Superior temporal gyrus (tissue), 1 donor: Measurements from ENCODE around the gene RDH14.

Experiments
- DNase-seq: peaks from one replicate; pipeline ENCODE4 v3.0.0-alpha.2; 2016; ENCODE audit errors: extremely low spot score

The RDH14 gene, protein sequence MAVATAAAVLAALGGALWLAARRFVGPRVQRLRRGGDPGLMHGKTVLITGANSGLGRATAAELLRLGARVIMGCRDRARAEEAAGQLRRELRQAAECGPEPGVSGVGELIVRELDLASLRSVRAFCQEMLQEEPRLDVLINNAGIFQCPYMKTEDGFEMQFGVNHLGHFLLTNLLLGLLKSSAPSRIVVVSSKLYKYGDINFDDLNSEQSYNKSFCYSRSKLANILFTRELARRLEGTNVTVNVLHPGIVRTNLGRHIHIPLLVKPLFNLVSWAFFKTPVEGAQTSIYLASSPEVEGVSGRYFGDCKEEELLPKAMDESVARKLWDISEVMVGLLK

DNA sequence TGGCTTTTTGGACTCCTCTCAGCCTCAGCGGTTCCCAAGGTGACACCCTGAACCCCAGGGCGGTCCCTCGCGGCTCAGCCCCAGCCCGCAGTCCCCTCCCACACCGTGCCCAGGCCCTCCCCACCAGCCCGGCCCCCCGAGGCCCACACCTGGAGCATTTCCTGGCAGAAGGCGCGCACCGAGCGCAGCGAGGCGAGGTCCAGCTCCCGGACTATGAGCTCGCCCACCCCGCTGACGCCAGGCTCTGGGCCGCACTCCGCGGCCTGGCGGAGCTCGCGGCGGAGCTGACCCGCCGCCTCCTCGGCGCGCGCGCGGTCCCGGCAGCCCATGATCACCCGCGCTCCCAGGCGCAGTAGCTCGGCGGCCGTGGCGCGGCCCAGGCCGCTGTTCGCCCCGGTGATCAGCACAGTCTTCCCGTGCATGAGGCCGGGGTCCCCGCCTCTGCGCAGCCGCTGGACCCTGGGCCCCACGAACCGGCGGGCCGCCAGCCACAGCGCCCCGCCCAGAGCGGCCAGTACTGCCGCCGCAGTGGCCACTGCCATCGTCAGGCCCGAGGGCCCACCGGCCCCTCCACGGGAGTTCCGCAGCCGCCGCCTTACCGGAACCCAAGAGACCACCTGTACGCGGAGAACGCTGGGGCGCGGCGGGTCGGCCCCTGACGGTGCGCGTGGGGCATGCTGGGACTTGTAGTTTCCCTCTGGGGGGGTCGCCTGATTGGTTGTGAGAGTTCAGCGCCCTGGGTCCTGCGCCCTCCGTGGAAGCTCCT lies at the start of gene RDH14:
Gene RDH14 (minus strand): TSS at position 623 of the 766 bp plus-strand sequence. CDS start 81 bp downstream, at position 542.
- DNase-seq: peak; percentile 96

DNA sequence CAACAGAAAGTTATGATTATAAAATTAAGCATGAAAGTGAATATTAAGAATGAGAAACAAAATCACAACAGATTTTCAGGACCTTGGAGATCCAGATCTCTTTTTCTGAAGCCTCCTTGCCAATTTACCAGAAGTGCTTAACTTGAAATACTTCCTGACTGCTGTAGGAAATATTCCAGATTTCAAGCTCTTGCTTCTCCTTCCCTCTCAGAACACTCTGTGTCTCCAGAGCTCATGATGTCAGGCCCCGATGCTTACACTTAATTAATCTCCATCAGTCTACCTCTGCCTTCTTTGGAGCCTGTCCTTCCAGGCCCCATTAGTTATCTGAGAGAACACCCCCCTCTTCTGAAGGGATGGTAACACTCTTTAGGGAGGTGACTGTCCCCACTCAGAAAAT lies 49.6 kb upstream of the RDH14 start:
- no peak for DNase-seq

DNA sequence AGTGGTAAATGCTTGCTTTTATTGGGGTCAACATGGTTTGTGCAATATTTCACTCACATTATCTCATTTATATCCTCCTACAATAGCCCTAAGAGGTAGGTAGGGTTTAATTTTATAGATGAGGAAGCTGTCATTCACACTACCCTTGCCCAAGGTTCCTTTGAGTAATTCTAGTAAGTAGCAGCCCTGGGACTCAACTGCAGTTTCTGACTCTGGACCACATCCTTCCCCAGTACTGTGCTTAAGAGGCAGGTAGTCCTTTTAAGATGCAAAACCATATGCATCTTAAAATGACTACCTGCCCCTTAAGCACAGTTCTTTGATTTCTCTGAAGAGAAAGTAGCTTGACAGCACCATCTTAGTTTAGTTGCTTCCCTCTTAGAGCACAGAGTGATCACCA lies 44.7 kb upstream of the RDH14 start:
- DNase-seq: no peak

DNA sequence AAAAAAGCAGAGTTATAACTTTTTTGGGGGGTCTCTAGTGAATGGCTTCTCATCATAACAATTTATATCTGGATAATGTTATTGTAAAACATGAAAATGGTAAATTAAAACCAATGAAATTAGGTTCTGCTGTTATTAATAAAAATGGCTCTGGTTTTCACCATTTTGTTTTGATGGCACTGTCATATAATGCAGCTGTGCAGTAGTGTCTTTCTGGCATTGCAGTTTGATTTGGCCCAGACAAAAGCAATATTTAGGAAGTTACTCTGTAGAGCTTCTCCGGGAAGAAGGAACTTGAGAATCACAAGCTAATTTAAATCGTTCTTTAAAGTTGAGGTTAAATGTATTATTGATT lies 44.1 kb upstream of the RDH14 start:
- no peak for DNase-seq

DNA sequence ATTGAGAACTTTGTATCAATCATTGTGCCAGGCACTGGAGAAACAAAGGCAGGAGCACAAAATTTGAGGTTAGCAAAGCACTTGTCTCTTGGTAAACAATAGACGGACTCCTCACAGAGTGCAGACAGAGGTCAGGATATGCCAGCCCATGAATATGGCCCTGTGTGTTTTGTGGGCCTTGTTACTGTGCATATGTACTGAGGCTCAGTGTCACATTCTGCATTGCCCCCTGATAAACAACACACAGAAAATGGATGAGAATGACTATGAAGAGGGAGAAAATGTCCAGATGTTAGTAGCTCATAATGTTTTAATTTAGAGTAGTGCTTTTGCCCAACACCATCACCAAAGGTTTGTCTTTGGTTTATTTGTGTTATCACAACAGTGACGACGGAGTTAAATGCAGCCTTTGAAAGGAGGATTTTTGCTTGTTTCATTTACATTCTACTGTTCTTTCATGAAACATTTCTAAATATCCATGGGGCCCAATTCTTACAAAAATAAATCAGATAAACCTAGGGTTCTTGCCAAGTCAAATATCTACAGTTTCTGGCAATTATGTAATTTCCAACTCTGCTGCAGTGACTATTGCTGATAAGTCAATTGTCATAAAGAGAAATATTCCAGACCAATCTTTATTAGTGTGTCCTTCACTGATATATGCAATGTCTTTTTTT lies 43.5 kb upstream of the RDH14 start:
- DNase-seq: no peak

DNA sequence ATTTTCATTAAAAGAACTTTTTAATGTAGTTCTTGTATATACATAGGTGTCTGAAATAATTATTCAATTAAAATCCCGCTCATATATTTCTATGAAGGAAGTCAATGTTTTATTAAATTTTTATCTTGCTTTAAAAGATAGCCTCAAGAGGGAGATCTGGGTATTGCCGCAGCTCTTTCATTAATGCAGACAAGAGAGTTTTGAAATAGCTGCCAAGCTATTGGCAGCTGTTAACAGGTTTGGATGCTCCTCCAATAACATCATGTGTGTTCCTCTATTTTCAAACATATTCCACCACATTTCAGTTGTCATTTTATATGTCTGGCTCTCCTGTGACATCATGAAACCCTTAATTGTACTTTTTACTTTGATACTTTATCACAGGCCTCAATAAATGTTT lies 41.8 kb upstream of the RDH14 start:
- no peak for DNase-seq

DNA sequence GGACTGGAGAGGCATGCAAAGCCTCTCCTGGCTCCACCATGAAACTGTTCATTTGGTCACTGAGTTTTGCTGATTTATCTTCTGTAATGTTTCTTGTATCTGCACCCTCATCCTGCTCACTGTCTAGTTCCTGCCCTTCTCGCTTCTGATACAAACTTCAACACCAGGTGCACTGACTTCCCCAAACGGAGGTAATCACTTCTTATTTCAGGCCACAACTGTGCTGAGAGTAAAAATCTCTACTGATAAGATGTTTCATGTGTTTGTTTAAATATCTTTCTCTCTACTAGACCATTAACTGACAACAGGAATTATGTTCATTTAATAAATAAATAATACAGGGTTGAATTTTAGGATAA lies 39.8 kb upstream of the RDH14 start:
- DNase-seq: no peak

DNA sequence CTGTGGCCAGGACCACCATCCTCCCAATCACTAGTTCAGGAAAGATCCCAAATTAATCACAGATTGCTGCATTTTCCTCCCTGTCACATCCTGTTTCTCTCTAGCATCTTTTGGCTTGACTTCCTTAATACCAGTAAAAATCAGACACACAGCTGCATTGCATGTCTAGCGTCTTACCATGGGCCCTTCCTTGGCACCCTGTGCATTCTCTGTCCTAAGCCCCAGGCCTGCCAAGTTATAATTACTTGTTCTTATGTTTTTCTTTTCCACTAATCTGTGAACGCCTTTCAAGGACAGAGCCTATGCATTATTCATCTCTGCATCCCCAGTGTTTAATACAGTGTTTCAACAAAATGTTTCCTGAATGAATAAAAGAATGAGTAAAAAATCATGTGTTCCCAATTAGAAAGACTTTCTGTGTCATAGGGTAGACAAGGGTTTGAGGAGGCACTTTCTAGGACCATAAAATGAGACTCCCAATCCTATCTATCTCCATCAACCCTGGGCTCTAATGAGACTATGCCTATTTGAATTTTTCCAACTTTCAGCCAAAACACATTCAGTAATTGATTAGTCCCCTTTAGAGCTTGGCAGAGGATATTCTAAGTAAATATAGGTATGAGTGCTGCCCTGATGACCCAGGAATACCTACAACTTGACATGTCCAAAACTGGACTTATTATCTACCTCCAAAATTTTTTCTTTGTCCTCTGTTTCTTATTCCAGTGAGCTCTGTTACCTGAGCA lies 39.2 kb upstream of the RDH14 start:
- DNase-seq: no peak

DNA sequence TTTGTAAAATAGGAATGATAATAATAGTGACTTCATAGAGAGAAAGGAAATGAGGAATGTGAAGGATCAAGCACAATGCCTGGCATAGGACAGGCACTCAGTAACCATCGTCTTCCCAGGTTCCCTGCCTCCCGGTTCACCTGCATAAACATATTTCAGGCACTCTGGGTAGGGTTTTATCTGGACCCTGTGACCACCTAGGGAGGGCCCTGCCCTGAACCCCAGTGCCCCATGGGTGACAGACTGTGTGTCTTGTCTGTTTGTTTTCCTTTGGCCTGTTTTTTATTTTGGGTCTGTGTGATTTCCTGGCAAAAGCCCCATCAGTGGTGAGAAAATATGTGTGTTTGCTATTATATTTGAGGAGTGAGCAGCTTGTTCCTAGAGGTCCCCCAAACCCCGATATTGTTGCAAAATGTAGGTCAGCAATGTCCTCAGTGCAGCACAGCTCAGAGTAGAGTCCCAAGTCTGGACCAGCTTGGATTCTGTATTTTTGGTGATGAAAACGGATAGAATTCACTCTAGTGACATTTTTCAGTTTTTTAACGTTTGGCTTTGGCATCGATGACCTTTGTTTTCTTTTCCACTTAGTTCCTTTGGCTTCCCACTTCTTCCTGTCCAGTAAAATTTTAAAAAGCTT lies 38.5 kb upstream of the RDH14 start:
- DNase-seq: no peak

DNA sequence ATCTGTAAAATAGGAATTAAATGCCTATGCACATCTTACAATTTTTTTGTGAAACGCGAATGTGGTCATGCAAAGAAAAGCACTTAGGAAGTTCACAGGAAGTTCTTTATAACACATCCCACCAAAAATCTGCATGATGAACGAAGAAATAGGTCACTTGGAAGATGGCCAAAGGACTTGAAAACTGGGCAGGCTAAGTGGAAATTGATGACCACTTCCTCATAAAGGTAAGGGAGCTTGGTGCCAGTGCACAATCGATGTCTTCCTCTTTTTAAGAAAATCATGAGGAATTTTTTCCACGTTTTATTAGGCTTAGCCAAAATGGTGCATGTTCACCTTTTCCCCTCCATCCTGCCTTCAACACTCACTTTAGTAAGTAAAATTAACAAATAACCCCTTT lies 37.2 kb upstream of the RDH14 start:
- DNase-seq: no peak

DNA sequence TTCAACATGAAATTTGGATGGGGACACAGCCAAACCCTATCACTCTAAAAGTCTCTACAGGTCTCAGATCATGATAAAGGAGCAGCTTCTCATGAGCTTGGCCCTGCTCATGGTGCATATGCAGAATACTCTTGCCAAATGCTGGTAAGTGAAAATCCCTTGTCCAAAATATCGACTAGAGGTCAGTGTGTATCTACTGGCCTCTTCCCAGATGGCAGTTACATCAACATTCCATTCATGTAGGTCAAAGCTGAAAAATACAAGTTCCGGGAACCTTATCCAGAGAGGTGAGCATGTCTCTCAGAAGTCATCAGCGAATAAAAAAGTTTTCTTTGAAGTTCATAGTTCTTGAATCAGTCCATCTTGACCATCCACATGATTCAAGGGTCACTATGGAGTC lies 36.5 kb upstream of the RDH14 start:
- DNase-seq: no peak

DNA sequence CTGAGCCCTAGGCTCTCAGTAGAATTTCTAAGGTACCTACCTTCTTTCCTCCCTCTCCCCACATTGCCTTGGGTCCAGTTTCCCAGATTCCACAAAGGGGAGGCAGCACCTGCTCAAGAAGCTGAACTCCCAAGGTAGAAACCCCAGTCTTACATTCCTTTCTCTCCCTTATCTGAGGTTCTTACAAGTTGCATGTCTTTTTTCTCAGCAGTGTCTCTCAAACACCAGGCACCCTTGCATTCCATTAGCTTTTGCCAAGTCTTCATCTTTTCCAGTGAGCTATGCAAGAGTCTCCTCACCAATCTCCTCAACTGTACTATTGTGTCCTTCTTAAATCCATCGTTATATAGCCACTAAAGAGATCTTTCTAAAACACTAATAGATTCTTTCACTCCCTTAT lies 33.0 kb upstream of the RDH14 start:
- DNase-seq: no peak

DNA sequence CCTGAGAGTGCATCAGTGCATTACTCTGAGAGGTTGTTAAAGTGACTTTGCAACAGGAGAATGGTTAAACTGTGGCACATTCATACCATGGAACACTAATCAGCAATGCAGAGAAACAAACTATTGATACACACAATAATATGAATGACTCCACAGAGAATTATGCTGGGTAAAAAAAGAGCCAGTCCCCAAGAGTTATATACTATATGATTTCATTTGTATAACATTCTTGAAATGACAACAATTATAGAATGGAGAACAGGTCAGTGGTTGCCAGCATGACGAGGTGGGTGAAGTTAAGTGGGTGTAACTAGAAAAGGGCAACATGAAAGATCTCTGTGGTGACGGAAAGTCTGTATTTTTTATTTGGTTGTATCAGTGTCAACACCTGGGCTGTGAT lies 31.9 kb upstream of the RDH14 start:
- no peak for DNase-seq

DNA sequence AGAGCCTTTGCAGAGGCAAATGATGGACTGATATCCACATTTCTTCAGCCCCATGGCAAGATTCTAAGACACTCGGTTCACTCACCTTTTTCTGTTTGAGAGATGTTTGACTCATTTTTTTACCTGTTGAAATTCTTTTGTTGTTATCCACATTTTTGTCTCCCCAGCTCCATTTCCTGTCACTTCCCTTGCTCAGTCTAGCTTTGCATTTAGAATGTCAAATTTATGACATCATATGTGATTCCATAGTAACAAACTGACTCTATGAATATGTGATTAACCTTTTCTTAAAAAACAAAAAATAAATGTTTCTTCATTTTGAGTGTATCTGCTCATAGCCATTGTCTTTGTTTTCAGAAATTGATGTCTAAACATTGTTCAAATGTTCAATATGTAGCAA lies 28.9 kb upstream of the RDH14 start, which contains the start of gene NT5C1B:
Gene NT5C1B (minus strand): TSS at position 216 of the 400 bp plus-strand sequence. CDS start 101 bp downstream, at position 115.
- no peak for DNase-seq

DNA sequence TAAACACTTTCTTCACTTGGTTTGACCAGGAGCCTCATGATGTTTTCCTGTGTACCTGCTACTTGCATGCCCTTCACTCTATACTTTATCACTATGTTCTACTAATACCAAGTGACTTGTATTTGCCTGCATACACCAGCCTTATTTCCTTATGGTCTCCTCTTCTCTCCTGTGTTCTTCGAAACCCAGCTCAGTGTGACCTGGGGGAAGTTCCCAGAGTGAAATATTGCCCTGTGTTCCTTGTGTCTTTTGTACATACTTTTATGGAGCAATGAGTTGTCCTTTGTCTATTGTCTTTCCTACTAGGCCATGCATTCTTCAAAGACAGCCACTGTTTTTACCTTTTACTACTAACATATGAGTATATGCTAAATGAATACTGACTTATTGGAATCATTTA lies 28.3 kb upstream of the RDH14 start:
- DNase-seq: no peak

DNA sequence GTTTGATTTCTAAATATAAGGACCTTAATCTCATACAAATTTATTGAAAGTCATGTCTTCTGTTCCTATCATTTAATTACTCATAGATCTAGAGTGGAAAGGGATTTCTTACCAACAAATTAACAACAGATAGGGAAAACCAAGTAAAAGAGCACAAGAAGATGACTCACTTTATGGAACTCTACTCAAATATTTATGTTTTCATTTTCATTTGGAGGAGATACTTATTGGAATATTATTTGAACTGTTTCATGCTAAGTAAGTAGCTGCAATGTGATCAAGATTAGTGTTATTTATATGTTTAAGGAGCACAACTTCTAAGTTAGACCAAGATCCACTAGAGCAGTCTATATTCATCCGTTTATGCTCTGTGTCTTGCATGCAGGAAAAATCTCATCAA lies 27.6 kb upstream of the RDH14 start:
- no peak for DNase-seq

DNA sequence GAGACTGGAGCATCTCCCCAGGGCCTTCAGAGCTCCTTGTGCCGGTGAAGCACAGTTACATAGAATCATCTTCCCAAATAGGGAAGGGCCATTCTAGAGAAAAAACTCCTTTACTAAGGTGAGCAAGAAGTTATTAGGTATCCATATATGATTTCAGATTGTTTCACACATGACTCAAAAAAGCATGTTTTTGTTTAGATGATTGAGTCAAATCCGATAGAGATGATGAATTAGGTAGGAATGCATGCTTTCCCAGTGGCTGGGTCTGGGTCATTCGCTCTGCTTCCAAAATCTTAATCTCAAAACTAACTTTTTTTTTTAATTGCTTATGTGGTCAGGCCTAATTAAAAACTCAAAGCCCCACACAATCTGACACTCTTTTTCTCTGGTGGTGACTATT lies 25.1 kb upstream of the RDH14 start:
- no peak for DNase-seq

DNA sequence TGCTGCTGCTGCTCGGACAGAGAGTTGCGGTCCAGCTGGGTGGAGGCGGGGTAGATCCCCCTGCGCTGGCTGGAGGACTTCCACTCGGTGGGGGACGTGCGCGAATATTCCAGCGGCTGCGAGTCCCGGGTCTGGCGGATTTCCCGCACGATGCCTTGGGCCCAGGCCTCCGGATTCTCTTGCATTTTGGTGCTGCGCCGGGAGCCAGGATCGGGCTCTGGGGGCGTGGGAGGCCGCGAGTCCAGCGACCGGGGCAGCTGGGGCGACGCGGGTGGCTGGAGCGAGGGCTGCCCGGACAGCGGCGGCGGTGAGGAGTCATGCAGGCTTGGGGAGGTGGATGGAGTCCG lies 24.1 kb upstream of the RDH14 start:
- DNase-seq: no peak

DNA sequence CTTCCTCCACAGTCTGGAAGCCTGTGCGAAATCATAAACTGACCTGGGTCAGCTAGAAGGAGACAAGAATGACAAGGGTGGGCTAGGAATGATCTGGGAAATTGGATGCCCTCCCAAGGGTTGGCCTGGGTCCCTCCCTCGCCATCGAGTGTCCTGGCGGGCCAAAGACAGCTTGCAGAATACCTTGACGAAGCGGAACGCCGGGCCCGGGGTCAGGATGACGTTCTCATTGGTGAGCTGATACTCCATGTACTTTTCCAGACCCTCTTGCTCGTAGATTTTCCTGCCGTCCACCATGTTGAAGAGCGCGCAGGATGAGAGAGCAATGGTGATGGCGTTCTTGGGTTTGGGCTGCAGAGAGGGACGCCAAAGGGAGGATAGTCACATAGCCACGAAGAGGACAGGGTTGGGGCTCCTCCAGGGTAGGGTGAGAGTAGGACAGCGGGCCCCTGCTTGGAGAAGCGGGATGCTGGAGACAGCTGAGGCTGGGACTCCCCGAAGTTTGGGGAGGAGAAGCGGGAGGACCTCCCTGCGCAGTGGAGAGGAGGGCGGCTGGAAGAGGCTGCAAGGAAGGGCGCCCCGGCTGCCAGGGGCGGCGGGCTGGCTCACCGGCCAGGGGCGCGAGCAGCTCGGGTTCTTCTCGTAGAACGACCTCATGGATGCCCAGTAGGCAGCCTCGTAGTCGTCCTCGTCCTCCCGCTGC lies 23.6 kb upstream of the RDH14 start:
- no peak for DNase-seq

DNA sequence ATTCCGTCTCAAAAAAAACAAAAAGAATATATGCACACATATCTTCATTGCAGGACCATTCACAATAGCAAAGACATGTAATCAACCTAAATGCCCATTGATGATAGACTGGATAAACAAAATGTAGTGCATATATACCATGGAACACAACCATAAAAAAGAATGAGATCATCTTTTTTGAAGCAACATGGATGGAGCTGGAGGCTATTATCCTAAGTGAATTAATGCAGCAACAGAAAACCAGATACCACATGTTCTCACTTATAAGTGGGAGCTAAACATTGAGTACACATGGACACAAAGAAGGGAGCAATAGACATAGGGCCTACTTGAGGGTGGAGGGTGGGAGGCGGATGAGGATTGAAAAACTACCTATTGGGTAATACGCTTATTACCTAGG lies 20.2 kb upstream of the RDH14 start:
- no peak for DNase-seq

DNA sequence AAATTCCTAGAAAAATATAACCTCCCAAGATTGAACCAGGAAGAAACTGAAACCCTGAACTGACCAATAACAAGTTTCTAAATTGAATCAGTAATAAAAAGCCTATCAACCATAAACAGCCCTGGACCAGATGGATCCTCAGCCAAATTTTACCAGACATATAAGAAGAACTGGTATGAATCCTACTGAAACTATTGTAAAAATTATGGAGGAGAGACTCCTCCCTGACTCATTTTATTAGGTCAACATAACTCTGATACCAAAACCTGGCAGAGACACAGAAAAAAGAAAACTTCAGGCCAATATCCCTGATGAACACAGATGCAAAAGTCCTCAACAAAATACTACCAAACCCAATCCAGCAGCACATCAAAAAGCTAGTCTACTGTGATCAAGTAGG lies 17.6 kb upstream of the RDH14 start:
- no peak for DNase-seq
